C4-2B (cell line): ENCODE measurements around the gene LFNG.

ENCODE experiments used
- H3K27ac ChIP-seq: fragments of 450-650 bp; 2 replicates; pipeline ENCODE4 v1.5.1; 2017
- ZFX ChIP-seq: fragments of 450-650 bp; IDR thresholded peaks from 2 replicates; pipeline ENCODE4 v1.6.1; 2017
- TF ChIP-seq, protein P1 (sequence below): fragments of 450-650 bp; conservative IDR thresholded peaks from 2 replicates; pipeline ENCODE4 v1.5.1; 2017; ENCODE audit warnings: mild to moderate bottlenecking

LFNG gene

DNA sequence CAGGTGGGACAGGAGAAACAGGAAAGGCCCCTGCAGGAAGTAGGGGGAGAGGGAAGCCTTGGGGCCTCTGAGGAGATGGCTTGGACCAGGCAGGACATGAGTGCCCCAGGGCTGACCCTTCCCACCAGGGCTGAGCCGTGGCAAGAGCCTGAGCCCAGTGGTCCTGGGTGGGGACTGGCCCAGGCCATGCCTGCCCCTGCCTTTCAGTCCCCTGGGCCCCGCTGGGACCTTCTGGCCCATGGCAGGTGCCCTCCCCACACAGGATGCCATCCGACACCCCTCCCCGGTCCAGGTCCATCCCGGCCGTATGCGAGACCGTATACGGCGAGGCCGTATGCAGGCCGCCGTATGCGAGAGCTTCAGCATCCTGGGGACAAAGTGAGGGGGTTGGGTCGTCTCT lies 45.4 kb upstream of the LFNG start:
- H3K27ac ChIP-seq: no peak overlapping the region
- TF ChIP-seq, protein P1, sequence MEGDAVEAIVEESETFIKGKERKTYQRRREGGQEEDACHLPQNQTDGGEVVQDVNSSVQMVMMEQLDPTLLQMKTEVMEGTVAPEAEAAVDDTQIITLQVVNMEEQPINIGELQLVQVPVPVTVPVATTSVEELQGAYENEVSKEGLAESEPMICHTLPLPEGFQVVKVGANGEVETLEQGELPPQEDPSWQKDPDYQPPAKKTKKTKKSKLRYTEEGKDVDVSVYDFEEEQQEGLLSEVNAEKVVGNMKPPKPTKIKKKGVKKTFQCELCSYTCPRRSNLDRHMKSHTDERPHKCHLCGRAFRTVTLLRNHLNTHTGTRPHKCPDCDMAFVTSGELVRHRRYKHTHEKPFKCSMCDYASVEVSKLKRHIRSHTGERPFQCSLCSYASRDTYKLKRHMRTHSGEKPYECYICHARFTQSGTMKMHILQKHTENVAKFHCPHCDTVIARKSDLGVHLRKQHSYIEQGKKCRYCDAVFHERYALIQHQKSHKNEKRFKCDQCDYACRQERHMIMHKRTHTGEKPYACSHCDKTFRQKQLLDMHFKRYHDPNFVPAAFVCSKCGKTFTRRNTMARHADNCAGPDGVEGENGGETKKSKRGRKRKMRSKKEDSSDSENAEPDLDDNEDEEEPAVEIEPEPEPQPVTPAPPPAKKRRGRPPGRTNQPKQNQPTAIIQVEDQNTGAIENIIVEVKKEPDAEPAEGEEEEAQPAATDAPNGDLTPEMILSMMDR: no peak
- TF ChIP-seq ZFX: no peak

DNA sequence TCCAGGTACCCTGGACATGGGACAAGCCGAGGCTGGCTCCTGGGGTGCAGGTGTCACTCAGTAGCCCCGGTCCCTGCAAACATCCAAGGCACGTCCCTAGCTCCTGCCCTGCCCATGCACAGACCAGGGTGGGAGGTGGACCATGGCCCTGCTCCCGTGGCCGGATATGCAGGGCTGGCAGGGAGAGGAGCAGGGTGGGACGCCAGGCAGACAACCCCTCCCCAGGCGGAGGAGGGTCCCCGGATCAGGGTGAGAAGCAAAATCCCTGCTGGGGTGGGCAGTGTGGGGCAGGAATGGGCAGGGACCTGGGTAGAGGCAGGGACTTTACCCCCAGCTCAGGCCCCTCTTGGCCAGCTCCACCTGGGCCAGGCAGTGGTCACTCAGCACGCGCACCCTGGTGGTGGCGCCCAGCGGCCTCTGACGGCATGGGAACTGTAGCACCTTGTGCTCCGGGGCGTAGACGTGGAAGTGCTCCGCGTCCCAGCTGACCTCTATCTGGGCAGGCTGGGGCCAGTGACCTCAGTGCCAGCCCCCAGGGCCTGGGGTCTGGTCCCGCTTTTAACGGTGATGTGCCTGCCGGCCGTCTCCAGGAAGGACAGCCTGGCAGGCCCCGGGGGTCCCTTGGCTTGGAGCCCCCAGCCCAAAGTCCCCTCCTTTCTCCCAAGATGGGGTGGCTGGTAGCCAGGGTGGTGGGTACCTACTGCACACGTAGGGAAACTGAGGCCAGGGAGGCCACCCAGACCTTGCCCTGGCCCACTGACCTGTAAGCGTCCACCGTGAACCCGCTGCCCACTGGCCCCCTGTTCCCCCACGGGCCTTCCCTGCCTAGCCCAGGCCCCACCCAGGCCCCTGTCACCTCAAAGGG lies 44.5 kb upstream of the LFNG start:
- no peak overlapping the region for H3K27ac ChIP-seq
- TF ChIP-seq, protein P1: no peak
- TF ChIP-seq ZFX: no peak

DNA sequence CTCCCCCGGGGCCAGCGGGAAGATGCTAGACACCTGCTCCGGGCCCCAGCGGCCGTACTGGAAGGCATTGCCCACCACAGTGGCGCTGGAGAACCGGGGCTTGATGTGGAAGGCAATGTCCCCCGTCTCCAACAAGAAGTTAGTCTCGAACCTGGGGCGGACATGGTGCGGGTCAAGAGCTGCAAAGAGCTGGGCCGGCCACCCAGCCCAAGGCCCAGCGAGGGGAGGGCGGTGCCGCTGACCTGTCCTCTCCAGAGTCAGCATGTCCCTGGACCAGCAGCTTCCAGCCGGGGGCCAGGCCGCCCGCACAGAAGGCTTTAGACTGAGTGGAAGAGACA lies 43.9 kb upstream of the LFNG start:
- no peak overlapping the region for H3K27ac ChIP-seq
- TF ChIP-seq, protein P1: no peak

DNA sequence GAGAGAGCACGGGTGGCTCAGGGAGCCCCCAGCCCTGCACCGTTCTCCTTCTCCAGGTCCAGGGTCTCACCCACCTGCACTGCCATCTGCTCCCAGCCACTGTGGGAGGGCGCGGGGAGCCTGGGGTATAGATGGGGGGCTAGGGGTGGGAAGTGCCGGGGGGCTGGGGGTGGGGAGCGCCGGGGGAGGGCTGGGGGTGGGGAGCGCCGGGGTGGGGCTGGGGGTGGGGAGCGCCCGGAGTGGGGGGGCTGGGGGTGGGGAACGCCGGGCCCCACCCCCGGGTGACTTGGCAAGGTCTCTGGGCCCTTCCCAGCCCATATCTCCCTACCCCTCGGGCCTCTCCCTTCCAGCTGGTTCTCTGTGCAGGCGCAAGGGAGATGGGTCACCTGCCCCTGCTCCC lies 43.3 kb upstream of the LFNG start, which contains the start of gene GRIFIN:
TSS of gene GRIFIN (minus strand) at position 101 of the 400 bp plus-strand sequence. CDS start at position 86, 15 bp downstream.
- no peak within 1 kb of the TSS; the same call in 1 of the 2 replicates for H3K27ac ChIP-seq
- no peak for TF ChIP-seq ZFX
- TF ChIP-seq, protein P1: no peak

DNA sequence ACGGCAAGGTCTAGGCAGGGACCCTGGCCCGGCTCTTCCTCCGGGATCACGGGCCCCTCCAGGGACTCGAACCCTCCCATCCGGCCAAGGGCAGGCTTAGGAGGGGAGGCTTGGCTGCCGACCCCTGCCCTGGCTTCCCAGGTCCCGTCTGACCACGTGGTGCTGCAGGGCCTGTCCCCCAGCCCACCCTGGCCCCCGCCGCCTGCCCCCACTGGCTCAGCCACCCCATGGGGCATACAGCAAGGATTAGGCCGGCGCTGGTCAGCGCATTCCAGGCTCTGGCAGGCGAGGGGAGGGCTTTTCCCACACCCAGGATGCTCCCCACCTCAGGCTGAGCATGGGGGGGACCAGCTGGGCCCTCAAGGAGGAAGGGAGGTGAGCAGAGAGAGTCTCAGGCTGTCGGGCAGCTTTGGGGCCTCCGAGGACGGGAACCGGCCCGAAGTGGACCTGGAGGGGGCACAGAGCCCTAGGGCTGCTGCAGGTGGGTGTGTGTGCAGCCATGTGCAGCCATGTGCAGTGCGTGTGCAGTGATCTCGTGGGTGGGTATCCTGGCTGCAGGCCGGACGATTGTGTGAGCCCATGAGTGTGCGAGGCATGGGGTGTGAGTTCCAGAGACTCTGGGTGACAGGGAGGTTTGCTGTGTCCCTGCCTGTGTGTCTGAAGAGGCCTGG lies 42.7 kb upstream of the LFNG start:
- peak overlapping the region; percentile 79; the same call in 1 of the 2 replicates for H3K27ac ChIP-seq
- TF ChIP-seq ZFX: no peak
- TF ChIP-seq, protein P1: no peak

DNA sequence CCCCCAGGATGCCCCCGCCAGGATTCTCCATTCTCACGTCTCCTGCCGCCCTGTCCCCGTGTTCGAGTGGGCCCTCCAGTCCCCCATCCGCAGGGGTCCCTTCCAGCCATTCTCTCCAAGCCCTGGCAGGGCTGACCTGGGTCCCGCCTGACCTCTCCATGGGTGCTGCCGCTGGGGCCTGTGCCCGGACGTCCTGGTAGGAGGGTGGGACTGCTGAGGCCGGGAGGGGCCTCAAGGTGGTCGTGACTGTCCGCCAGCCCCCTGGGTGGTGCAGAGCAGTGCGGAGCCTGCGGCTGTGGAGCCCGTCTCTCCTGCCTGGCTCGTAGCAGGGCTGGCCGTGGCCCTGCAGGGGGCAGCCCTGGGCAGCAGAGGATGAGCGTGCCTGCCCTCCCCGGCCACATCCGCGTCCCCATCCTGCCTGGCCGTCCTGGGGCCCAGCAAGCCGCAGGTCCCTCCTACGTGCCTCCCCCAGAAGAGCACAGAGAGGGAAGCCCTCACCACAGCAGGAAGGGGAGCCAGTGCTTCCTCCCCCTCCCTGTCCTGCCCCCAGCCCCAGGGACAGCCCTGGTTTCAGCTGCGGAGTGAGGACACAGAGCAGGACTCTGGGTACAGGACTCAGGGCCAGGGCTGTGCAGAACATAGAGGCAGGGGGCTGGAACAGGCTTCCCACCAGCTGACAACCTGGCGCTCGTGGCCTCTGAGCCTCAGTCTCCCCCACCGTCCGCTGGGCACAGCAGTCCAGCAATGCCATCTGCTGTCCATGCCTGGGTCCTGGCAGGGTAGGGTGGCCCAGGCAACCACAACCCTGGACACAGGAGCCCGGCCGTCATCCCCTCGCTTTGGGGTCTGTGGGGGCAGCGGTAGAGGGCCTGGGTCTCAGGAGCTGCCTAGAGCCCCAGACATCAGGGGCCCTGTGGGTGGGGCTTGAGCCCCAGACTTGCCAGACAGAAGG lies 41.9 kb upstream of the LFNG start:
- TF ChIP-seq, protein P1: peak; percentile 92
- TF ChIP-seq ZFX: peak; percentile 21; the same call in 1 of the 2 replicates
- H3K27ac ChIP-seq: peak overlapping the region; percentile 79
